NK-92 treated with Interleukin-12 subunit alpha and Interleukin-12 subunit beta, amount 100 ng/mL, for 24 hours (cell line): Measurements from ENCODE around the gene PLCL2.
A peak's percentile ranks its signal among the peaks of the same experiment; 100 is the strongest.

Experiments used
- DNase-seq: peaks from one replicate; lab custom pipeline; 2025; lab: John Stamatoyannopoulos, UW

The PLCL2 gene

DNA sequence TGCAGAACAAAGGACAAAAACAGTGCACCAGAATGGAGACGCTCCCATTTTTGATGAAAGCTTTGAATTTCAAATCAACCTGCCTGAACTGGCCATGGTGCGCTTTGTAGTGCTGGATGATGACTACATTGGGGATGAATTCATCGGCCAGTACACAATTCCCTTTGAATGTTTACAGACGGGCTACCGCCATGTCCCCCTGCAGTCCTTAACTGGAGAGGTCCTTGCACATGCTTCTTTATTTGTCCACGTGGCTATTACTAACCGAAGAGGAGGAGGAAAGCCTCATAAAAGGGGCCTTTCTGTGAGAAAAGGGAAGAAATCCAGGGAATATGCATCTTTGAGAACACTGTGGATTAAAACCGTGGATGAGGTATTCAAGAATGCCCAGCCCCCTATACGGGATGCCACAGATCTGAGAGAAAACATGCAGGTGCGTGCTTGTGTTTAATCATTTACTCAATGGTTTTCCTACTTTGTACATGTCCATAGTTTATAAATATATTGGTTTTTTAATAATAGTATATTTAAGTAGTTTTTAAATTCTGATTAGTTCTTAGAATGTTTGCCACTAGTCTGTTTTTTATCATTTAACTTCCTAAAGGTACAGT lies 127.1 kb downstream of the PLCL2 start:
- no peak for DNase-seq

DNA sequence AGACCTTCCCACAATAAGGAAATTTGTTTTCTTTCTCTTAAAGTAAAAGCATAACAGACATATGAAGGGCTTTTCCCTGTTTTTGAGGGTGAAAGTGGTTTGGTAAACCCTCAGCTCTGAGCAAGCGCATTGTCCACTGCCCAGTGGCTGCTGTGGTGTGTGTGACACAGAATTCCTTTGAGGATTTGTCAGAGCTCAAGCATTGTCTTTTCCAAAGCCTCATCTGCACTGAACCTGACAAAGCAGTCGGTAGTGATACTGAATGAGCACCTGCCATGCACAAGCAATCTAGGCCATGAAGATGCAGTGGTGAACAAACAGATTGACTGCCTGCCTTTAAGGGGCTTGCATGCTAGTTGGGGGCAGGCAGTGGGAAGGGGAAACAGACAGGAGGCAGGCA lies 128.3 kb downstream of the PLCL2 start:
- DNase-seq, result no peak

DNA sequence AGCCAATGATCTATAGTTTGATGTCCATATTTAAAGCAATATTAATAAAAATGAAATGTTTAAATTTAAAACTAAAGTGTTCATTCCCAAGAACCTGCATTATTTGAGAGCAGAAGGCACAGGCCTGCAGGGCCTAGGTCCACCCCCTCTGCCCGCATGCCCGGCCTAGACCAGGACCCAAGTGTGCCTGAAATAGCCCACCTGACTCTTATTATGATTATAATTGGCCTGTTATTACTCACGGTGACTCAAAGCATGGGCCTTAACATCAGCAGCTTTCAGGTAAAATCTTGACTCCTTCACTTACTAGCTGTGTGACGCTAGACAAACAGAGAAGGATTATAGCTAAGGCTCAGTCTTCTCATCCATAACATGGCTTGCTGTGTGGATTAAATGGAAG lies 128.8 kb downstream of the PLCL2 start:
- no peak for DNase-seq

DNA sequence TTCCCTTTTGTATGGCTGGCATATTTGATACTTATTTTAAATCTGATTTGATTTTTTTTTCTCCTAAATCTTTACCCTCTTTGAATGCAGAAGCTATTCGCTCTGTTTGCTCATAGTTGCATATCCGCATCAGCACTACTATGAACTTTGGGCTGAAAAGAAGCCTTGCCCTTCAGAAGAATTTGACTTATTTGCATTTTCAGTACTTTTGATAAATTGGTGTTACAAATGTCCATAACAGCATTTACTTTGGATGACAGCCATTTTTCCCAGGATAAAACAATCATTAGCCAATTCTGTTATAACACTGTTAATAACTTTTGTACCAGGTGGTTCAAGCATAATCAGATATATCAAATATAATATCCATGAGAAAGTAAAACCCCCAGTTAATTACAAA lies 129.5 kb downstream of the PLCL2 start:
- DNase-seq, result no peak

DNA sequence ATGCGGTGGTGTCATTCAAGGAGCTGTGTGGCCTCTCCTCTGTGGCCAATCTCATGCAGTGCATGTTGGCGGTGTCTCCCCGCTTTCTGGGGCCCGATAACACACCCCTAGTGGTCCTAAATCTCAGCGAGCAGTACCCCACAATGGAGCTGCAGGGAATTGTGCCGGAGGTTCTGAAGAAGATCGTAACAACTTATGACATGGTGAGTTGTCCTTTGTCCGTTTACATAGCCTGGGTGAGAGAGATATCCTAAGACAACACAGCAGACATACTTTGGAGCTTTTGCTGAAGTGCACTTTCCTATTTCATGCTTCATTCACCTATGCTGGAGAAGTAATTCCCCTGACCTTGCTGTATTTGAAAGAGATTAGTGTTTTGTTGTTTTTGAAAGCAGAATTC lies 130.0 kb downstream of the PLCL2 start:
- no peak for DNase-seq

DNA sequence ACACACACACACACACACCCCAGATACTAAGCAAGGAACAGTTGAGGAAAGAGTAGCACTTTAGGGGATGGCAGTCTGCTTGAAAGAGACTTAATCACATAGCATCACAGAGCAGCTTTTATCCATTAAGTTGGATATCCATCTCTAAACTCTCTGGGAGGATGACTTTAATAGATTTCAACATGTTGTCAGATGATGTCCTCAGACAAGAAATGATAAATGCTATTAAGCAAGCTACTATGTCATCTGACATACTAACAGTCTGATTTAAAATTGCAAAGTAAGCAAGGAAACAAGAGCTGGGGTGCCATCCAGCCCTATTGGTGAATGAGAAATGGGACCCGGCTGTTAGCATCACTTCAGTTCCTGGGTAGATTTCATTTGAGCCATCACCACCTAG lies 136.9 kb downstream of the PLCL2 start:
- no peak for DNase-seq

DNA sequence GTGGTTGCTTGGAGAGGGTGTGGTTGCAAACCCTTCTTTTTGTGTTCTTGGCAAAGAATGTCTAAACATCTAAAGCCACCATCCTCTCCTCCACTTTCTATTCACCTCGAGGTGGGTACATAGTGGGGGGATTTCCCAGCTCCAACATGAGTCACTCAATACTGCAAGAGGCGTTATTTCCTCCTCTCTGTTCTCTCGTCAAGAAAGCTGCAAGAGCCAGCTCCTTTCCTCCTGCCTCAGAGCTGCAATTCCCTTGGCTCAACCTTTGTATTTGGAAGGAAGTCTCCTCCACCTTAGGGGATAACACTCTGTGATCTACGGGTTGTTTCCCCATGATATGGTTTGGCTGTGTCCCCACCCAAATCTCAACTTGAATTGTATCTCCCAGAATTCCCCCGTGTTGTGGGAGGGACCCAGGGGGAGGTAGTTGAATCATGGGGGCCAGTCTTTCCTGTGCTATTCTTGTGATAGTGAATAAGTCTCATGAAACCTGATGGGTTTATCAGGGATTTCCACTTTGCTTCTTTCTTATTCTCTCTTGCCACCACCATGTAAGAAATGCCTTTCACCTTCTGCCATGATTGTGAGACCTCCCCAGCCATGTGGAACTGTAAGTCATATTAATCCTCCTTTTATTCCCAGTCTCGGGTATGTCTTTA lies 138.4 kb downstream of the PLCL2 start:
- DNase-seq, result peak; percentile 55

DNA sequence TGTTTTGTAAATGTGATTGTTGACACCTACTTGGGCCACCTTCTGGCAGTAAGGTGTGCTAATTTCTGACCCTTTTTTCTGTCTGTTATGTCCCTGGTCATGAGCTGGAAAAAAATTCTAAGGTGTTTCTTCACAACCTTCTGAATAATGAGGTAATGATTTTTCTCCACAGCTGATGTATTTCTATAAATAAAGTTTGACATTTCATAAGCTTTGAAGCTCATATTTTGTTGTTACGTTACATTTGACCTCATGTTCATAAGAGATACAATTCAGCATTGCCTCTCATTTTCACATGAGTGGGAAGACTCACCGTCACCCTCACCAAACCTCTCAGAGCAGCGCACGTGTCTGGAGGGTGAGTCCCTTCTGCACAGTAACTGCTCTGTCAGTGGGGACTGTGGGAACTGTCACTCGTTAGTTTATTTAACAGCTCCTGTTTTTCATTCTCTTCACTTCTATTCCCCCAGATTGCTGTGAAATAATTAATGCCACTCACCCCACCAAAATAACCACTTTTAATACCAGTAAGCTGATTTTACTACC lies 140.9 kb downstream of the PLCL2 start:
- DNase-seq, result no peak

DNA sequence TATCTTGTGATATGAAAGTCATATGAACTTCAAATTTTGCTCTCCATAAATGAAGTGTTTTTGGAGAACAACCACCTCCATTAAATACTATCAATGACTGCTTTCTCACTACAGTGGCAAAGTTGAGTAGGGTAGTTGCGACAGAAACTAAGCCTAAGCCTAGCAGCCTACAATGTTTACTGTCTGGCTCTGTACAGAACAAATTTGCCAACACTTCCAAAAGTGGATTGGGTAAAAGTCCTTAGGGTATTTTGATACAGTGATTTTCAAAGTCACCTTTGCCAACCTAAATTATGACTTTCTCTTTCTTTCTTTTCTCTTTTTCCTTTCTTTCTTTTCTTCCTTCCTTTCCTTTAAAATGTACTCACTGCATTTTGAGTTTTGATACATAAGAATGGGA lies 142.6 kb downstream of the PLCL2 start:
- DNase-seq, result no peak

DNA sequence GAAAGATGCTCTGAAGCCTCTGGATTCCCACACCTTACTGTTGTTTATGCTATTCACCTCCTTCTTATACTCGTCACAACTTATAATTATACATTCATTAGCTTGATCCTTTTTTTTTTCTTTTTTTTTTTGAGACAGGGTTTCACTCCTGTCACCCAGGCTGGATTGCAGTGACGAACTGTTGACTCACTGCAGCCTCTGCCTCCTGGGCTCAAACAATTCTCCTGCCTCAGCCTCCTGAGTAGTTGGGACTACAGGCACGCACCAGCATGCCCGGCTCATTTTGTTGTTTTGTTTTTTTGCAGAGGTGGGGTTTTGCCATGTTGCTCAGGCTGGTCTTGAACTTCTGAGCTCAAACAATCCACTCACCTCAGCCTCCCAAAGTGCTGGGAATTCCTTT lies 143.6 kb downstream of the PLCL2 start:
- no peak for DNase-seq

DNA sequence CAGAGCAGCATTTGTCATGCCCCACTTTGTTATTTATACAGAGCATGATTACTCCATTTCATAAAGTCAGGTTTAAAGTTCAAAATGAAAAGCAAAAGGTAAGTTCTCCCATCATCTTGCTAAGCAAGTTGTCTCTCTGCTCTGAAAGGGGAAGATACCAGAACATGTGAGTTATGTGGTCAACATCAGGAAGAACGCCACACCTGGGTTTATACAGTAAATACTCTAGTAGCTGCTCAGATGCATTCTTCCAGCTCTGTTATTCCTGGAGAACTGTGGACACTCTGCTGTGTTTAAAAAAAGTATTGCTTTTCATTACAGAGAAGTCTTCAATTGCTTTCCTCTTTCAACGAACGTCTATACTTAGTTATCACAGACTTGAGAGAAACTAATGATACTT lies 145.7 kb downstream of the PLCL2 start:
- DNase-seq, result no peak

DNA sequence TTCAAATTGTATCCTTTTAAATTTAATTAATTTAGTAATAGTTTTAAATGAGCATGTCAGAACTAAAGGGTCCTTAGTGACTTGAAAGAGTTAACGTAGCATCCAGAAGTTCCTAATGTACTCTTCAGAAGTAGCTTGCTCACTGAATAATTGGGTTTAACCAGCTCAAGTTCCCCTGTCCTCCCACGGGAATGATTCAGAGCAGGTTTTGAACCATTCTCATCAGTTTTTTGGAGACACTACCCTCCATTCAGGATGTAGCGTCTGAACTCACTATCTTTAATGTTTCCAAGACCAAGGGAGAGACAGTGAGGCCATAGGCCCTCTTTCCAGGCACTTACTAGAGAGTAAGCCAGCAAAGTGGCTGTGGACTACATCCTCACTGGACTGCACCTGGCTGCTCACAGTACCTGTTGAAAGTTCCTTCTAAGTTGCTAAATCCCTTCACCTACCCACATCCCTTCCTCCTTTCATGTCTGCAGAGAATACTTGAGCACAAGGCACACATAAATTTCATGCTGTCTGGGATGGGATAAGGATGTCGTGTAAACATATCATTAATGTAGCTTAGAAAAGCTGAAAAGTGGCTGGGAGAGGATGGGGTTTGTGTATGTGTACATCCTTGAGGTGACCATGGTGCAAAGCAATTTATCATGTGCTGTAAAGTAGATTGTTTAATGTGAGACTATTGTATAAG lies 146.3 kb downstream of the PLCL2 start:
- no peak for DNase-seq

DNA sequence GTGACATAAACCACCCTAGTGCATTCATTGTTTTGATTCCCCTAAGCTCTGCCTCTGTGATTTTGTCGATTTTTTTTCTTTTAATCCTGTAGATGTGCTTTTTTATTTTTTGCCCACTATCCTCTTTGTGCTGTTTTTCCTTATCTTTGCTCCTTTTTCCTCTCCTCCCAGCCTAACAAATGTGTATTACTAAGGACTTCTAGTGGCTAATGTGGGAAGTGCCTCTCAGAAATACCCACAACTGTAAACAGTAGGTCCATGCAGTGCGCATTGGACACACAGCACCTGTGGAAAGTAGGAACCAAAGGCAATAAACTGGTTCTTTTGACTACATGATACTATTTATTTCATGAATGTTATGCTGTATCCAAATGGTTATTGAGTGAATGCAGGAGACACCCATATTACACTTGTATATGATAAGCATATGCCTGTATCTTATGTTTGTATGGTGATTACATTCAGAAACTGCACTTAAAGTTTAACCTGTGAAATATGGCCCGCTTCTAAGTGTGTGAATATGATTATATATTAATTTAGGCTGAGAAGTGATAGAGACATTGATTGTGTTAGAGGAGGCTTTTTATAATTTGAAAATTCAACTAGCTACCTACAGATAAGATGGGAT lies 147.8 kb downstream of the PLCL2 start:
- DNase-seq, result no peak

DNA sequence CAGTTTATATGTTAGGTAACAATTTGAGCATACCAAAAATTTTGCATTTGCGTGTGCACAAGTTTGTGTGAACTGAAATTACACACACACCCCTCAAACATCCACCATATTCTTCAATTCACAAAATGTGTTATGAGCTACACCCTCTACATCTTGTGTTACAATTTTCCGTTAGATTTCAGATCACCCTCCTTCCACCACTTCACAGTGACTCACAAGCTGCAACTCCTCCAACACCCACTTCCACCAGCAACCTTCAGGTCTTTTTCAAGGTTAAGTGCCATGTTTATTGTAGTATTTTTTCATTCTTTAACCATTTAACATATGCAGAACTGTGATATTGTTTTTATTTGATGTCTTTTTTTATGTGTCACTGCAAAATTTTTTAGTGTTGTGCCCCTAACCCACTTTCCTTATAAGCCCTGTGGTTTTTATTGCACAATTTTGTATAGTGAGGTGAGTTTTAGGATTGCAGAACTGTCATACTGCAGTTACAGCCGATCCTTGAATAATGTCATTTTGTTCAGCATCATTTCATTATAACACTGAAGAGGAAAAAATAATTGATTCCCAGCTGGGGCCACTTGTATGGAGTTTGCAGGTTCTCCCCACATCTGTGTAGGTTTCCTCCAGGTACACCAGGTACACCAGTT lies 148.9 kb downstream of the PLCL2 start:
- DNase-seq, result no peak

DNA sequence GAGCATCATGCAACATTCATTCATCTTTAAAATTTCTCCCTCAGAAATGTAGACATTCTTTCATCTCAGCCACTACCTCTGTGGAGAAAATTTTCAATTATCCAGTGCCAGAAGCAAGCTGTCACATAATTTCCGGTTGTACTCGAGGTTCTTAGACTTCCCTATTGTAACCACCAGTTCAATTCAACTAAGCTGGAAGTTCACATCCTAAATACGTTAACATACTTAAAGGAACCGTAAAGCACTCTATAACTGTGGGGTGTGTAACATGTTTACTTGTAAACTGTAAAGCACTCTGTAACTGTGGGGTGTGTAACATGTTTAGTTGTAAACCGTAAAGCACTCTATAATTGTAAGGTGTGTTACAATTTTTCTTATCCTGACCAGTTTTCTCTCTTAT lies 150.3 kb downstream of the PLCL2 start:
- DNase-seq, result no peak

DNA sequence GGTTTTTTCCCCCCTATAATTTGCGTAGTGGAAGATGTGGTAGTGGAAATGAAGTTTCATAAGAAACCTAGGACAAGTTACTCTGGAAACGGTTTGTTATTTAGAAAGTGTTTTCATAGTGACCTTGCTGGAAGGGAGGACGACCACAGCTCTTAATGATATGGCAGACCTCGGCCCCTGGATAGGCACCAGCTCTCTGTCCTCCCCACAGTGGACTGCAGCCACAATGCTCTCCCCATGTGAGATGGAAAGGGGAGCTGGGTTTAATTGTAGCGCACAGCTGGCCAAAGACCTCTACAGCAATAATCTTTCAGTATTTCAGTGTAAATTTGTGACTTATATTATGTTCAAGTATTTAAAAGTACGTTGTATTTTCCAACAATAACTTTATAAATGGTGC lies 151.2 kb downstream of the PLCL2 start:
- no peak for DNase-seq

DNA sequence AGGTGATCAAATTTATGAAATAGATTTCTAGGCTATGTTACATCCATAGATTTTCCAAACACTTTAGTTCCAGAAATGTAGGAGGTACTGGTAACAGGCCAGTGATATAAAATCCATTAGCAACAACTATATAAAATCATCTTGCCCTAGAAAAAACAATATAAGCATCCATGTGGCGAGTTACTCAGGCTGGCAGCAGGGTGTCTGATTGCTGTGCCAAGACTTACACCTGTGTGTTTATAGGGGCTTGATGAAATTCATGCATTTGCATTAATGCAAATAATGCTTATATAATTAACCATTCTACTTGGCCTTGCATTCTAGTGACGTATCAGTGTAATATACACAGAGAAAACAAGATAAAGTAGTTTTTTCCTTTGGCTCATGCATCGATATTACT lies 153.4 kb downstream of the PLCL2 start:
- DNase-seq, result no peak

DNA sequence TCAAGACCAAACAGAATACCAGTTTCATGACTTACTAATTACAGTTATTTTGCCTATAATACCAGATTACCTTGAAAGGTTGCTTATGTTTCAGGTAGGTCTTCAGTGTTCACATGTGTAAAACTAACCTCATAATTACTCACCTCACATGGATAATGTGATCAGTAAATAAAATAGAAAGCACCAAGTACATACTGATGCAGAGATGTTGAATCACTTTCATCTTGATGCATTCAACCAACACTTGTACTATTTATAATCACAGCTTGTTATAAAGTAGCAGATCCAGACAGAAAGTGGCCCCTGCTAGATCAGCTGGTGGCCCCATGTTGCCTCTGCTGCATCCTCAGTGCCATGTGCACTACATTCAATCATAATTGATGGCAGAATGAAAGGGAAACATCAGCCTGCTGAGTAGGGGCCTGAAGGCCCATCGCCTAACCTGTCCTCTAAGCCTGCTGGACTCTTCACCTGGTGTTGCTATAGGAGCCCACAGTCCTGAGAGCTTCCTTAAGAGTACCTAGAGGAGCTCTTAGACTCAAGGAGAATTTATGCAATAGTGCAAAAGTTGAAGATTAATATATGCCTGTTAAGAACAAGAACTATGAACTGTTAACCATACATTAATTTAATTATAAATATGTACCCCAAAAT lies 154.3 kb downstream of the PLCL2 start:
- no peak for DNase-seq

DNA sequence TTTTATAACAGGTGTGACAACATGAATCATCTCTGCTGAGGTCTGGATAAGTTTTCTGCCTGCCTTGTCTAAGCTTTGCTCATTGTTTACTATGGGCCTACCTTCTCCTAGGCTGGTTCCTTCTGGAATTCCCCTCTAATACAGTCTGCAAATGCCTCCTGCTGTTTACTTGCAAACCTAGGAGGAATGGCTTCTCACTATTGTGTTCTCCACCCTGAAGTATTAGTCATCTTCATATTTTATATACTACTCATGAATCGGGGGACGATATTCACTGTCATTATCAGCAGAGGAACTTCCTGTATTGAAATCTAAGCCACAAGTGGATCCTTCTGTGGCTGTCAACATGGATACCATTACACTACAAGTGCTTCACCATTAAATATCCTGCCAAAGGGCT lies 154.8 kb downstream of the PLCL2 start:
- DNase-seq, result no peak

DNA sequence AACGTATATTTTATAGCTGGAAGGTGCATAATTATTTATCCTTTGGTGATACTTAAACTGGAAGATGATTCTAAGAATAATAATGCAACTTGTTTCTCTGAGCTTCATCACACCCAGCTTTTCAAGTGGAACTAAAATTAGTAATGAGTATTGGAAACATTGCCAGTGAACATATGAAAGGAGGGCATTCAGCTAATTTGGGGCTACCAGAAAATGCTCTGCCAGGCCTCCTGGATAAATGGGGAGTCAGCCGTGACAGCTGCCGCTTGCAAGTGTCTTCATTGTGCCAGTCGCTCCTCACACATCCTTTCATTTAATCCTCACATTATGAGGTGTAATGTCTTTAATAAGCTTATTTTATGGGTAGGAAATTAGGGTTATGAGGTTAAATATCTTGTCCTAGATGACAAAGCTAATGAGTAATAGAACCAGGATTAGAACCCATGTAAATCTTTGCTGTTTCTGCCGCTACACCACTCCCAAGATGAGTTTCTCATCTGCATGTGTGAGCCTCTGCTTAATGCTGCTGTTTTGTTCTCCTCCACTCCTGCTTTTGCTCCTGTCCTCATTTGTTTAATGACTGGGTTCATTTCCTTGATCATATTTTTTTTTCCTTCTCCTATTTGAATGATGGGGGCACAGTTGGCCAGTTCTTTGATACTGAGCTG lies 155.7 kb downstream of the PLCL2 start:
- no peak for DNase-seq

DNA sequence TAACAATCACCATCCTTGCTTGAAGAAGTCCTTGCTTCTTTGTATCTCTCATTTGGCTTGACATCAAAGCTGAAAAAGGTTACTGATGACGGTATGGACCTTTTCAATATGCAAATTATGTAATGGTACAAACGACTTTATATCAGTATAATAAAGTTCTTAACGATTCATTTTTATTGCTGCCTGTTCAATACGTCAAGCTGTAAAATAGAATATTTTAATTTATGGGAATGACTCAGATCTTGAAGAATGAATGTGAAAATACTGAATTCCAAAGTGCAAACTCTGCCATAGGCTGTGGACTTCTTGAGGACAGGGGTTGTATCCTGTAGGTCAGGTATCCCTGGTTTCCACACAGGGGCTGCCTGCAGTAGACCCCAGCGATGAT lies 156.2 kb downstream of the PLCL2 start:
- no peak for DNase-seq
